Dermis lymphatic vessel endothelial cell (primary cell): ENCODE measurements around the gene PPT2. TPM values are rescaled to one million over a fixed set of nuclear protein-coding genes. Genes with fewer than 3 reads are reported as not detected.

Source experiments
- total RNA-seq: library from RNA; depleted of rRNA; stranded (reverse); fragments of >200 nt; gene quantifications from 2 replicates; pipeline ENCODE4 v1.2.1, GENCODE V29; 2014

Gene PPT2, protein sequence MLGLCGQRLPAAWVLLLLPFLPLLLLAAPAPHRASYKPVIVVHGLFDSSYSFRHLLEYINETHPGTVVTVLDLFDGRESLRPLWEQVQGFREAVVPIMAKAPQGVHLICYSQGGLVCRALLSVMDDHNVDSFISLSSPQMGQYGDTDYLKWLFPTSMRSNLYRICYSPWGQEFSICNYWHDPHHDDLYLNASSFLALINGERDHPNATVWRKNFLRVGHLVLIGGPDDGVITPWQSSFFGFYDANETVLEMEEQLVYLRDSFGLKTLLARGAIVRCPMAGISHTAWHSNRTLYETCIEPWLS
- total RNA-seq, result 53.0 and 75.2 TPM in 2 replicates

DNA sequence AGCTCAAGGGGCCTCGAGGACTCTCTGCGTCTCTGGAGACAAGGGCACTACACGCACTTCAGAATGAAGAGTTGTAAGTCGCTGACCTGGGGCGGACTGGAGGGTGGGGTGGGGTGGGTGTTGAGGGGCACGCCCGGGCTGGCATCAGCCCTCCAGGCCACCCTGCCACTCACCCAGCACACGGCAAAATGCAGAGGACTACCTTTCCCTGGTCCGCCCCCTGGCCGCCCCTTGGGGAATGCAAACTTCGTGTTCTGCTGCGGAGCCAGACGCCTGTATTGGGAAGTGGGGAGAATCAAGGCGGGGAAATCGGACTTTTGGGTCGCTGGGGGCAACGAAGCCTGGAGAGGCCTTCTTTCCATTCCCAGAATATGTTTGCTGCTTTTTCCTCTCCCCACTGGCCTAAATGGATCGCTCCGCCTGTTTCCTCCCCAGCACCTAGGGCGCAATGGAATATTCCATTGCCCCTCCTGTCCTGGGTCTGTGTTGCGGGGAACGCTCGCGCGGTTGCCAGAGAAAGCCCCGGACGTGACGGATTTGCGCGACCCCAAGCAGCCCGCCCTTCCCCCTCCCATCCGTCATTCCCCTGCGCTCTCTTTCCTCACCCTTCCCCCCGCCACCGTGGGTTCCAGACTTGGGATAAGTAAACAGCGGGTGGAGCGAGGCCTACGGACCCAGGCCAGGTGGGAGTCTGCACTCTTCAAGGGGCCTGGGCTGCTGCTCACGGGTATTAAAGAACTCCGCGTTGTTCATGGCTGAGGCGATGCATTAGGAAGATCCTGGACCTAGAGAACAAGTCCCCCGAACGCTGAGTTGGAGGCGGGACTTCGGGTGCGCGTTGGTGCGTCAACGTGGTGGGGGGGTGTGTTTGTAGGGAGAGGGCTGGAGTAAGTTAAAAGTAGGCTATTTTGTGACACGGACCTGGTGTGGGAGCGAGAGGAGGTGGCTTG, at the start of gene PPT2:
Gene PPT2 (plus strand): TSS at position 578 of the 950 bp plus-strand sequence. CDS start 454 bp downstream, outside the sequence.

DNA sequence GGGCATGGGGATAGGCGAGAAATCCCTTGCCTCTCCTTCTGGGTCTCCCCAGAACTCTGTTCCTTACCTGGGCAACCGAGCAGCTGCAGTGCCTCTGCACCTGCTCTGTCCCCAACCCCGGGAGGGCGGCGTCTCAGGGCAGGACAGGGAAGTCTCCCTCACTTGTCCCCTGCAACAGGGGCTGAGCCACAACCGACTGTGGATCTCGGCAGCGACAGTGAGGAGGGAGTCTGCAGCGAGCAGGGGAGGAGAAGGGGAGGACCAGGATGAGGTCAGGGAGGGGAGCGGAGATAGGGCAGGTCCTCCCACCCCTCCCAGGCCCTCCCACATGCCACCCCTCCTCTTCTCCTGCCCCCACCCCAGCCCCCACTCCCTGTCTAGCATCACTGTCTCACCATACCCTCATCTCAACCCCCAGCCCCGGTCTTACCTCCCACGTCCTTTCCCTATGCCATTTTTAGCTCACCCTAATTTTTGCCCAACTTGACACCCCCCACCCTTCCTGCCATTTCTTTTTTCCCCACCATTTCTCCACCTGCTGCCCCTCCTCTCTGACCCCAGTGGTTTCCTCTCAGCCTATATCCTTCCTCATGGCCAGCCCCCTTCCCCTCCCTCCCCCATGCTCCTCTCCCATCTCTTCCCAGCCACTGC, 44.7 kb upstream of the PPT2 start, which contains the start of gene TNXB:
Gene TNXB (minus strand): TSS at position 225 of the 651 bp plus-strand sequence. CDS start 11,140 bp downstream, outside the sequence.

DNA sequence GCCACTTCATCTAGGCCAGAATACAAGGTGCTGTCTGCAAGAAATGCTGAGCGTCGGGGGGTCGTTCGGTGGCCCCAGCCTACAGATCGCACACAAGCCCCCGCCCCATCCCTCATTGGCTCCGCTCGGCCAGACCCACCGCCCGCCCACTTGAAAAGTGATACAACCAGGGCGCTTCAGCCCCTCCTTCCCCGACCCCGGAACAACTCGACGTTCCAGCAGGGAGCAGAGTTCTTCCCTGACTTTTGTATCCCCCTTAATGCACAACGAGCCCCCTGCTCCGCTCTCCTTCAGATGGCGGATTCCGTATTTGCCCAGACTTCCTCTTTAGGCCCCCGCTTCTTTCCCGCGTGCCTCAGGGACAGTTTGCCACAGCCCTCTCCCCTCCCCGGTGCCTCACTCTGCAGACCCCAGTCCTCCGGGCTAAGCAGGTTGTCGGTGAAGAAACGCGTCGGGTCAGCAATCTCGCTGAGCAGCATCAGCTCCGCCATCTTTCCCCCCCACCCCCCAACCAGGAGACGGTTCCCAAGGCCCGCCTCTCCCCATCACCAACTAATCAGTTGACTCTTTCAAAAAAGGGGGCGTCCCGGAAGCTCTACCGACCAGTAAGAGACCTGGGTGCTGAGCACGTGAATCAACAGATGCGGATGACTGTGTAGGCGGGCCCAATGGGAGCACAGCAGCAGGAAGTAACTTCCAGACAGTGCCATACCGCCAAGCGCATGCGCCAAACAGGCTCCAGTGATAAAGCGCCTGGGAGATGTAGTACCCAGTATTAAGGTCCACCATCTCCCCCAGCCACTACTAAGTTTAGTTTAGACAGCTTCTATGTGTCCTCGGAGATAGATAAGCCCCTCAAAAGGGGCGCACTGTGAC, 26.0 kb upstream of the PPT2 start, which contains the start of gene ATF6B:
Gene ATF6B (minus strand): TSS at position 530 of the 876 bp plus-strand sequence. CDS start 39 bp downstream, at position 491.

DNA sequence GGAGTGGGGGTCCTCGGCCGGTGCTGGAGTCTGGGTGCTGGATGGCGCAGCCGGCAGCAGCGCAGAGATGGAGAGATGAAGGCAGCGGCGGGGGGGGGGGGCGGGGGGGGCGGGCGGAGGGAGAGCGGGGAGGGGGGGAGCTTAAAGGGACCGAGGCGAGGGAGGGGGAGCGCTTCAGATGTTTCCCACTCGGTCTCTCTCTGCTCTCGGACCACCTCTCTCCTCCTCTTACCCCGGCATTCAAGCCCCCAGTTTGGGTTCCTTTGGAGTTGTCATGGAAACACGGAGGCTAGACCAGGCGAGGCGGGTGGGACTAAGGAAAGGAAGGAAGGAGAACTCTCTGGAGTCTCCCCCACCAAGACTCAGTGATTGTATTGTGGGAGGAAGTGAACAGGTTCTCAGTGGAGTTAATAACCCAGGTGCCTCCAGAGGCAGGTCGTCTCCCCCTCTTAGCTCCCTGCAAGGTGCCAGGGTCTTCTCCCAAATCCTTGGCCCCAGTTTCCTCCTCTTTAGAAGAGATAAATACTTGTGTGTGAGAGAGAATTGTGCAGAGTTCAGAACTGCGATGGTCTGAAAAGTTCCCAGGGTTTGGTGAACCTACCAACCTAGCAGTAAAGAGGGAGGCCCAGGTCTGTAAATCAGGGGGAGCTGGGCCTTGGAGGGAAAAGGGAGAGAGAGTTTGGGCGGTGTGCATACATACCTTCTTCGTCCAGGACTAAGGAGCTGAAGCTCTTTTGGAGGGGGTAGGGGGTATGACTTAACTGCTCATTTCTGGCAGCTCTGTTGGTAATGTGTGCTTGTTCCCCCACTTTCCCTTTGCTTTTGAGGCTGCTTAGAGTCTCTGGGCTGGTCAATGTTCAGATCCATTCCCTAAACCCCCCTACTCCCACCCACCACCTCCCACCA, 1.8 kb upstream of the PPT2 start, which contains the start of gene PRRT1:
Gene PRRT1 (minus strand): TSS at position 77 of the 906 bp plus-strand sequence. CDS start 112 bp downstream, outside the sequence.

DNA sequence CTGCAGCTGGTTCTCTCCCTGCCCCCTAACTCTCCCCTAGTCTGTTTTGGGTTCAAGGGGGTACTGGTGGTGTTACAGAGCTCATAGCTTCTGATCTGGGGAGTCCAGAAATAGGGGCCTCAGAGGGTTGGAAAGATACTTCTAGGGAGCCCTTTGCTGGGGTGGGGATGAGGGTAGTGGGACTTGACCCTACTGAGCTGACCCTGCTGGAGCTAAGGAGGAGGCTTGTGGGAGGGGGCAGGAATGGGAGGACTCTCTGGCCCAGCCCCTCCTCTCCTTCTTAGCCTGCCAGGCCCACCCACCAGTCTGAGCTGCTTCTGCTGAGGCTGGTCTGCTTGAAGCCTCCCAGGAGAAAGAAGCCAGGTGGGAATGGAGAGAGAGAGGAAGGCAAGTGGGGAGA, 10.4 kb downstream of the PPT2 start, which contains the start of gene EGFL8:
Gene EGFL8 (plus strand): TSS at position 301 of the 400 bp plus-strand sequence. CDS start 1,571 bp downstream, outside the sequence.

DNA sequence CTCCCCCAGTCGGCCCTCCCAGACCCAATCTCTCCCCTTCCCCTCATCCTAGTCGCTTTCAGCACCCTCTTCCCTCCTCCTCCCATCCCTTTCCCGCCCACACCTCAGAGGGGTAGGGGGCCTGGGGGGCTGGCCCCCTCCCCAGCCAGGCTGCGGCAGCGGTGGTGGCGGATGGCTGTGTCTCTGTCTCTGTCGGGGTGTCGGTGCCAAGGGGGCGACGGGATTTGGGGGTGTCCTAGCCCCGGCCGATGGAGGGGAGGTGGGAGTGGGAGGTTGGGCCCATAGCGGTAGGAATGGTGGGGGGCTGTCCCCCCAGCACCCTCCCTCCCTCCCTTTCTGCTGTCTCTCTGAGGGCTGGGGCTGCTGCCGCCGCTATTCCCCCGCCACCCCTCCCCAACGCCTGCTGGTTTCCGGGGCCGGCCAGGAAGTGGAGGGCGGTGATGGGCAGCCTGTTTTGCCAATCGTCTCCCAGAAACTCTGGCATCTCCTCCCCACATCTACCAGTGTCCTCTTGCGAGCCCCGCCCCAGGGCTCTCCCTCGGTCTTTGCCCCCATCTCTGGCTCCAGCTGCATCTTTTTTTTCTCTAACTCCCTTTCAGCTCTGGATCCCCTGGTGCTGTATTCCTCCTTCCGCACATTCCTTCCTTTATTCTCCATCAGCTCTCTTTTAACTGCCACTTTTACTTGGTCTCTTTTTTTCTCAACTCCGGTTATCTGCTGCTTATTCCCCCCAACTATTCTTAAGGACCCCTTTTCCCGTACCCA, 22.0 kb downstream of the PPT2 start, which contains the start of gene AGPAT1:
Gene AGPAT1 (minus strand): TSS at position 374 of the 765 bp plus-strand sequence. CDS start 4,588 bp downstream, outside the sequence.

DNA sequence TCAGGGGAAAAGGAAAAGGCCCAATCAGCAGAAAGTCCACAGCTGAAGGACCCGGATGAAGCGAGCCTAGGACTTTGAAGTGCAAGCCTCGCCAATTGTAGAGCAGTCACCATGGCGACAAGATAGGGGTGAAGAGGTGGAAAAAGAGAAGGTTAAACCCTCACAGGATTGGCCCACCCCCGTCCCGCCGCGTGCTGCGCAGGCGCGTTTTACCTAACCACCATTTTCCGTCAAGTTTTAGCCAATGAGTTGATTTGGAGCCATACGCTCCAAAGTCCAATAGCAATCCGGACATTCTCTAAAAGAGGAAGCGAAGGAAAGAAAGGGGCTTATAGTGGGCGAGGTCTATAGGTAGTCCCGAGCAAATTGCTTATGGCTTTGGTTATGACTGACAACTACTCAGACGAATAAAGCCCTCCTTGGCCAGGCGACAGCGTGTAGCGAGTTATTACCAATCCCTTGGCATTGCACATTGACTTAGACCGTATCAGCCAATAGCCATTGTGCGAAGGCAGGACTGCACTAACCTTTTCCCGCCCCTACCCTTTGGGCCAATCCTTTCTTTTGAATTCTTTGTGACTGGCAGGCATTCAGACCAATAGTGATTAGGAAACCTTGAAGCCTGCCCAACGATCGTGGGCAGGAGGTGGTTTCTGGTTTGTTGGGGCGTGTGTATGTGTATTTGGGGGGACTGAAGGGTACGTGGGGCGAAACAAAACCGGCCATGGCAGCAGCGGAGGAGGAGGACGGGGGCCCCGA, 24.0 kb downstream of the PPT2 start, which contains the start of gene RNF5:
Gene RNF5 (plus strand): TSS at position 618 of the 759 bp plus-strand sequence. CDS start 107 bp downstream, at position 725.

DNA sequence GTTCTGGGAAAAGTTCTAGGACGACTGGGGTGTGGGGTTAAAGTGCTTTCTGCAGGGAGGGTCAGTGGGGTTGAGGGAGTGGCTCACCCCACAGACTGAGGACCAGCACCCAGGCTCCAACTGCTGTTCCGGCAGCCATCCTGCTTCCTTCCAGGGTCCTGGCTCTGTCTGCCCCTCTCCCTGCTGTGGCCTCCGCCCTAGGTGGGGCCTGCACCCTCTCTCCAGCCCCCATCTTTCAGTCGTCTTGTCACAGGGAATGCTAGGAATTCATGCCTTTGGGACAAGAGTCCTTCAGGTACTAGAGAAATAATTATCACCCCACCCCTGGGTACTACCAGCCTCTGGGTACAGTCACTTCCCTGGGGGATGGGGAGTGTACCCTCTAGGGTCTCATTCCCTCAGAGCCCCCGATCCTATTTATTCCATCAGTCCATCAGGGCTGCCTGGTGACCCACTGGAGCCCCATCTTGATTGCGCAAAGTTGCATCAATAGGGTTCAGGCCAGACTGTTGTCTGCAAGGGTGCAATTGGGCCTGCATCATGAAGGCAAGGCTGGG, 30.2 kb downstream of the PPT2 start, which contains the start of gene AGER:
Gene AGER (minus strand): TSS at position 170 of the 557 bp plus-strand sequence. CDS start 31 bp downstream, at position 139.

DNA sequence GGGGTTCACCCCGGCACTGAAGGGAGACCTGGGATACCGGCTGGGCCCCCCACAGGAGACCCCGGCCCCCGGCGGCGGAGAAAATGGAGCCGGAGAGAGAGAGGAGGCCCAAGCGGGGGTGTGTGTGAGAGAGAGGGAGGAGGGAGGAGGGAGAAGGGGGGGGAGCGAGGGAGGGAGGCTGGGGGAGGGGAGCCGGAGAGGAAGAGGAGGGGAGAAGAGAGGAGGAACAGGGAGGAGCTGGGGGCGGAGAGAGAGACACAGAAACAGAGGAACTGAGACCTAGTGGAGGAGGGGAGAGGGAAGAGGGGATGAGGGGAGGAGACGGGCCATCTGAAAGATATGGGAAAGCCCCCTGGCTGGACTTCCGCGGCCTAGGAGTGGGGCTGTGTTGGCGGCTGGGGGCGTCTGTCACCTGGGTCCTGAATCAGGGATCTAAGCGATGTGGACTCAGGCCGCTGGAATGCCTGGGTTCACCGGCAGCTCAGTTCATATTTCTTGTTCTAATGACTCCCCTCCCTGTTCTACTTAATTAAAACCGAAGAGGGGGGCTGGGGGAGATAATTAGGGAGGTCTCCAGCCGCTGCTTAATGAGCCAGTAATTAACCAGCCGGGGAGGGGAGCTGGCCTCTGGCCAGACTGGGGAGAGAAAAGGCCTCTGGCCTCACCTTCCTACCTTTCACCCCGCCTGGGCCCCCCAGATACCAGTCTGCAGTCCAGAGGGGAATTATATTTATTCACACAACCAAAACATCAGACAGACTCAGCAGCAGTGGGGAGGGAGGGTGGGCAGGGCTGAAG, 36.3 kb downstream of the PPT2 start, which contains the start of gene PBX2:
Gene PBX2 (minus strand): TSS at position 149 of the 798 bp plus-strand sequence. CDS start 287 bp downstream, outside the sequence.

DNA sequence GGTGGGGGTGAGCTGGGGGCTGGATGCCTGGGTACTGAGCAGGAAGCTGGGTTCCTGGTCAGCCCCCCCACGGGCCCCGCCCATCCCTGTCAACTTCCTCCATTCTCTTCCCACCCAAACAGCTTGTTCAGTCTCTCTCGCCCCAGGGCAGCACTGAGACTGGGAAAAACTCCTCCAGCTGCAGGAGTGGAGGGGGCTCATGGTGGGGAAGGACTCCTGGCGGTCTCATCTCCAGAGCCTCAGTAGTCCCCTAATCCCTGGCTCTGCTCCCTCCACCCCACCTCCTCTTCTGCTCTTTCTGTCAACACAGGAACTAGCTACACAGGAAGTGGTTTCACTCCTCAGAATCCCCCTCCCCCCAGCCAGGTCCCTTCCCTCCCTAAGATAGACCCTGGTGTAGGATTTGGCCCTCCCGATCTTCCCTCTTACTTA, 38.7 kb downstream of the PPT2 start, which contains the start of gene GPSM3:
Gene GPSM3 (minus strand): TSS at position 36 of the 432 bp plus-strand sequence. CDS start 130 bp downstream, outside the sequence.

Other genes with a start within 250 kb of the PPT2 start
- 0.17 and 0.22 TPM in 2 replicates for gene C2, start 226.4 kb upstream of the PPT2 start, total RNA-seq
- 0.09 and 0.22 TPM in 2 replicates for gene CFB, start 208.0 kb upstream of the PPT2 start, total RNA-seq
- 68.1 and 76.8 TPM in 2 replicates for gene NELFE, start 195.2 kb upstream of the PPT2 start, total RNA-seq
- 23.6 and 24.9 TPM in 2 replicates for gene SKIC2, start 195.0 kb upstream of the PPT2 start, total RNA-seq
- 7.3 and 8.3 TPM in 2 replicates for gene DXO, start 182.0 kb upstream of the PPT2 start, total RNA-seq
- gene C4A, start 172.1 kb upstream of the PPT2 start, total RNA-seq, result 1.0 and 1.3 TPM in 2 replicates
- 1.1 and 1.3 TPM in 2 replicates for gene C4B, start 139.3 kb upstream of the PPT2 start, total RNA-seq
- under 0.01 TPM in 2 replicates for gene CYP21A2, start 115.7 kb upstream of the PPT2 start, total RNA-seq
- gene TNXB, start 44.8 kb upstream of the PPT2 start, total RNA-seq, result 10.1 and 17.2 TPM in 2 replicates
- gene ATF6B, start 25.9 kb upstream of the PPT2 start, total RNA-seq, result 11.9 and 13.2 TPM in 2 replicates
- 6.0 and 7.4 TPM in 2 replicates for gene FKBPL, start 23.9 kb upstream of the PPT2 start, total RNA-seq
- gene PRRT1, start 2.2 kb upstream of the PPT2 start, total RNA-seq, result under 0.01 TPM in 1 of 2 replicates, not detected in the other
- gene EGFL8, start 10.5 kb downstream of the PPT2 start, total RNA-seq, result 1.3 and 2.8 TPM in 2 replicates
- gene AGPAT1, start 21.9 kb downstream of the PPT2 start, total RNA-seq, result 7.9 and 8.1 TPM in 2 replicates
- gene RNF5, start 24.3 kb downstream of the PPT2 start, total RNA-seq, result 46.2 and 61.2 TPM in 2 replicates
- 0.60 and 0.65 TPM in 2 replicates for gene AGER, start 30.1 kb downstream of the PPT2 start, total RNA-seq
- 40.7 and 42.5 TPM in 2 replicates for gene PBX2, start 36.1 kb downstream of the PPT2 start, total RNA-seq
- gene GPSM3, start 38.5 kb downstream of the PPT2 start, total RNA-seq, result 5.9 and 7.5 TPM in 2 replicates
- 10.6 and 18.9 TPM in 2 replicates for gene NOTCH4, start 69.9 kb downstream of the PPT2 start, total RNA-seq
- not detected in 2 replicates for gene TSBP1, start 217.8 kb downstream of the PPT2 start, total RNA-seq